Stimulated activated CD8-positive, alpha-beta memory T cell treated with anti-CD3 and anti-CD28 coated beads, Interleukin-4, amount 100 ng/mL, for 24 hours (primary cell): ENCODE results near the gene RAB4B.
"Not testable (repeated sequence)": the region's sequence is repeated elsewhere in the genome, so short reads cannot be mapped to it uniquely, and the experiment has no call there.

ENCODE experiments used
- DNase-seq: peaks from one replicate; pipeline ENCODE4 v3.0.0-alpha.2; 2020; ENCODE audit warnings: low read depth

The RAB4B gene

DNA sequence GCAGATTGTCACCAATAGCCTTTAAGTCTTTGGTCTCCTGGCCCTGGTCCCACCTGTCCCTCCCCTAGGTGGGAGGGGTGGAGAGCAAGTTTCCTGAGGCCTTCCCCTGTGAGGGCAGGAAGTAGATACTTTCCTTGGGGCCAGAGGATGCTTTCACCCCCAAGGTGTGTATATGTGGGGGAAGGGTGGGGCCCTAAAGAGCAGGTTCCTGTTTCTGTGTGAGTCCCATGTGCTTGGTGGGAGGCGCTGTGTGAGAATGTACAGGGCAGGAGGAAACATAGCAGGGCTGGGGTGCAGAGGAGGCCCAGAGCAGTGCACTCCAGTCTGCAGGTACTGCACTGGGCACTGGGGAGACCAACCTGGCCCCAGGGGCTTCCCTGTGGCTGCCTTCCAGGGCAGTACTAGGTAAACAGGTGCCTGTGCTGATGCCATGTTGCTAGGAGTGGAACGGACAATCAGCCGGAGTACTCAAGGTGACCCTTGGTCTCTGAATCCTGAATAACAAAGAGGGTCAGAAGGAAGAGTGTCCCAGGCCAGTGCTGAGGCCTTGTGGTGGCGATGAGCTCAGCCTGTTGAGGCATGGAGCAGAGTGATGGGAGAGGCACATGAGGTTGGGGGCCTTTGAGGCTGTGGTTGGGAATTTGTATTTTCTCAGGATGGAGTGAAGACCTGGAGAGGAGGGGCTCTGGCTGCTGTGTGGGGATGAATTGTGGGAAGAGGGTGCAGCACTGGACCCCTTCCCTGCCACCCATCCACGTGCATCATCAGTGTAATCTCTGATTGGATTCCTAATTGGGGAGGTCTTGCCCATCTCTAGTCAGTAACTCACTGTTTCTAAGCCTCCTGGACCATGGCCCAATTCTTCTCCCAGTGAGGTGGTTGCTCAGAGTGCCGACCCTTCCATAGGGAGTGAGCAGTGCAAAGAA lies 26.1 kb downstream of the RAB4B start:
- DNase-seq: no peak

DNA sequence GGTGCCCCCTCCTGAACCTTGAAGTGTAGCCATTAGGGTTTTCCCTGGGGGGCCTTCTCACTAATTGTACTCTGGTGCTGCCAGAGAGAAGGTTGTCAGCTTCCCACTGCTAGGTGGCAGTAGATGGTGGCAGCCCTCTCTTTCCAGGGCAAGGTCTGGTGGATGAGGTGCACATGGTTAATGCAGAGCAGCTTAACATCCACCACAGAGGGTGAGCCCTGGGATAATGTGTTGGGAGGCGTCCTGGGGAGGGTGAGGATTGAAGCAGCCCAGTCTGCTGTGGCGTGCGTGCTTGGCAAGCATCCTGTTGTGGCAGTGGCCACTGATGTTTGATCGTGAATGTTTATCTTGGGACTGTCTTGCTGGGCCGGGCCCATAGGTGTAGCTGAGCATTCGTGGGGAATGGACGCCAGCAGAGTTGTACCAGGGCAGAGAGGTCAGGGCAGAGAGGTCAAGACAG lies 26.8 kb downstream of the RAB4B start:
- DNase-seq: no peak

DNA sequence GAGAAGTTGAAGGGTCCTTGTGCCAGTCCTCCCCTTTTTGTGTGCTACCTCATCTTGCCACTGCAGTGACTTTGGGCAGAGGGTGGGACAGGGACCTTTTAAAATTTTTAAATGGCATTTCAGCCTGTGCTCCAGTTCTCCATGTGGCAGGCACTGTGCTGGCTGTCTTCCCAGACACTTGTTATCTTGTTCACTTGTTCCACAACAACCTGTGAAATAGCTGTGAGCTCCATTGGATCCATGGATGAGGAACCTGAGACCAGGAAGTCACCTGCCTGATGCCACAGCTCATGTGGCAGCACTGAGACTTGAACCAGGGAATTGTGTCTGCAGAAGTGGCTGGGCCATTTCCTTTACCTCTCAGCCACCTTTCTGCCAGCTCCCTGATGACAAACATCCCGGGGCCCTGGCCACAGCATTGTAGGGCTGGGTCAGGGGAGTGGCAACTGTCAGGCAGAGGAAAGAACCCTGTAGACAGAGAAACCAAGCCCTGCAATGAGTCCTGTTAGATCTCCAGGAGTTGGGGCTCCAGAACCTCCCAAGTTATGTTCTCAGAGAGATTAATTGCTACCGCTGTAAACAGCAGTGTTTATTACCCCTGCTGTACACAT lies 27.3 kb downstream of the RAB4B start:
- DNase-seq: no peak

DNA sequence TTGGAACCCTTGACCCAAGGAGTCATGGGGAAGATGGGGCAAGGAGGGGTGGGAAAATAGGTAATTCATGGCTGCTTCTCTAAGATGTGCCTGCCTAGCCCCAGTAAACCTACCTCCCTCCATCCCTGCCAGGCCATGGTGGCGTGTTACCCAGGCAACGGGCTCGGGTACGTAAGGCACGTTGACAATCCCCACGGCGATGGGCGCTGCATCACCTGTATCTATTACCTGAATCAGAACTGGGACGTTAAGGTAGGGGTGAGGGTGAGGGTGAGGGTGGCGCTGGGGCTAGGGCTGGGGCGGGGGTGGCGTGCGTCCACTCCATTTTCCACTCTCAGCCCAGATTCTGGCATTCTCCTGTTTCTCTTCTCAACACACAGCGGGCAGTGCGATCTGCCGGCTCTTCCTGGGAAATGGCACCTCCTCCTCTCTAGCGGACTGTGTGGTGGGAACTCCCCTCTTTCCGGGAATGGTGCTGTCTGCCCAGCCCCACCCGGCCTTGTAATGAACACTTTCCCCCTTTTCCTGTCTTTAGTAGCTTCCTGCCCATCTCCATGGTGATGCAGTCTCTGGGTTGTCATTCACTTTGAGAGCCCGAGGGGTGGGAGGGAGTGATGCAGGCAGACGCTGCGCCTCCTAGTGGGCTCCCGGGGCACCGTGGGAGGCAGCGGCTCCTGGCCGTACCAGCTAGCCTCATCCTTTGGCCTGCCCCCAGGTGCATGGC lies 28.5 kb downstream of the RAB4B start:
- DNase-seq: peak; percentile 64

DNA sequence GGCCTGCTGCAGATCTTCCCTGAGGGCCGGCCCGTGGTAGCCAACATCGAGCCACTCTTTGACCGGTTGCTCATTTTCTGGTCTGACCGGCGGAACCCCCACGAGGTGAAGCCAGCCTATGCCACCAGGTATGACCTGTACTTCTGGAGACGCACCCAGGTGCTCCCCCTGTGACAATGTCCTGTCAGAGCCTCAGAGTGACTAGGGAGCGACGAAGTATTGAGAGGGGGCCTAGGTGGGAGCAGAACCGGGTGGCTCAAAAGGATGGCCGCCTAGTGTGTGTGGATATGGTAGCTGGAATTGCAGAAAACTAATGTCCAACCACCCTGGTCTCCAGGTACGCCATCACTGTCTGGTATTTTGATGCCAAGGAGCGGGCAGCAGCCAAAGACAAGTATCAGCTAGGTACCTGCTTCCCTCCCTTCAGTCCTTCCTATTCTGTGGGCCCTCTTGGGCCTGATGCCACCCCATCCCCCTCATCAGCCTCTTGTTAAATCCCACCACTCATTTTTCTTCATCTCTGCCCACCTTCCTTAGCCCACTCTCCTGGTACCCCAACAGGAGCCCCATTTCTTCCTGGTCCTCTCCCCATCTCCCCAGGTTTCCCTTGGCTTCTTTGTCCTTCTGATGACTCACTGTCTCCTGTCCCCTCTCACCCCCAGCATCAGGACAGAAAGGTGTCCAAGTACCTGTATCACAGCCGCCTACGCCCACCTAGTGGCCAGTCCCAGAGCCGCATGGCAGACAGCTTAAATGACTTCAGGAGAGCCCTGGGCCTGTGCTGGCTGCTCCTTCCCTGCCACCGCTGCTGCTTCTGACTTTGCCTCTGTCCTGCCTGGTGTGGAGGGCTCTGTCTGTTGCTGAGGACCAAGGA lies 29.3 kb downstream of the RAB4B start:
- DNase-seq: no peak

DNA sequence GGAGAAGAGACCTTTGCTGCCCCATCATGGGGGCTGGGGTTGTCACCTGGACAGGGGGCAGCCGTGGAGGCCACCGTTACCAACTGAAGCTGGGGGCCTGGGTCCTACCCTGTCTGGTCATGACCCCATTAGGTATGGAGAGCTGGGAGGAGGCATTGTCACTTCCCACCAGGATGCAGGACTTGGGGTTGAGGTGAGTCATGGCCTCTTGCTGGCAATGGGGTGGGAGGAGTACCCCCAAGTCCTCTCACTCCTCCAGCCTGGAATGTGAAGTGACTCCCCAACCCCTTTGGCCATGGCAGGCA lies 29.9 kb downstream of the RAB4B start:
- no peak for DNase-seq

DNA sequence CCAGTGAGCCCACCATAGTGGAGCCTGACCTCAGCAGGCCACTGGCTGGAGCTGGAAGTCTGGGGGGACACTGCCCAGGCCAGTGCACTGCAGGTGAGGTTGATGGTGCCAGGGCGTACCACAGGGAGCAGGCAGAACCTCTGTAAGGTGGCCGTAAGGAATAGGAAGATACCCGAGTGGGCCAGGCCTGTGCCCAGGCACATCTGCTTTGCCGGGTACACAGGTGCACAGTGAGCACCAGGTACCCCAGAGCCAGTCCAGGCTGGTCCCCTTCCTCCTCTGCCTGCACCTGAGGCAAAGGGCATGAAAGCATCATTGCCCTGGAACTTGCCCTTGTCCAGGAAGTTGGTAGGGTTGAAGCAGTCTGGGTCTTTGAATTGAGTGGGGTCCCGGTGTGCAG lies 30.4 kb downstream of the RAB4B start:
- no peak for DNase-seq

DNA sequence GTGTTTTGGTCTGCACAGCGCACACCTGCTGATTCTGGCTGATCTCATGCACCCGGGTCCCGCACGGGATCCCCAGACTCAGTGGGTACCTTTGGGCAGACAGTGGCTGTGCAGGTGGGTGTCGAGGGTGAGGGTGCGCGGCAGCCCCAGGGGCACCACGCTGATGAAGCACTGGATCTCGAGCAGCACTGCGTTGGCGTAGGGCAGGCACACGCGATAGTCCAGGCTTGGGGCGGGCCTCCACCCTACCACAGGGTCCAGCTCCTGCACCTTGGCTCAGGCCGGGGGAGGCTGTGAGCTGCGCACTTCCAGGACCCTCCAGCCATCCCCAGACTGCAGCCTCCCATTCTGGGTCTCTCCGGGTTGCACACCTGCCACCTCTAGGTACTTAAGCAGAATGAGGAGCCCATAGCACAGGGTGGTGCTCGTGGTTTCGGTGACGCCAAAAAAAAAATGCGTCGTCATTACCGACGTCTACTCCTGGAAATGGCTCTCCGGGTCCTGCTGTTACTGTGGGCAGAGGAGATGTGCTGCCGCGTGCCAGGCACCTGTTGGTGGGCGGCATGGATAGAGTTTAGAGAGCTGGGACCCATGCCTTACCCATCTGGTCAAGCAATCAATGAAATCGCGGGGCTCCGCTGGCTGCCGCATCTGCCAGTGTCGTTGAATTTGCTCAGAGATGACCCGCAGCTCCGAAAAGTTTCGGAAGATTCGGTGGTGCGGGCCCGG lies 31.5 kb downstream of the RAB4B start:
- DNase-seq: no peak

DNA sequence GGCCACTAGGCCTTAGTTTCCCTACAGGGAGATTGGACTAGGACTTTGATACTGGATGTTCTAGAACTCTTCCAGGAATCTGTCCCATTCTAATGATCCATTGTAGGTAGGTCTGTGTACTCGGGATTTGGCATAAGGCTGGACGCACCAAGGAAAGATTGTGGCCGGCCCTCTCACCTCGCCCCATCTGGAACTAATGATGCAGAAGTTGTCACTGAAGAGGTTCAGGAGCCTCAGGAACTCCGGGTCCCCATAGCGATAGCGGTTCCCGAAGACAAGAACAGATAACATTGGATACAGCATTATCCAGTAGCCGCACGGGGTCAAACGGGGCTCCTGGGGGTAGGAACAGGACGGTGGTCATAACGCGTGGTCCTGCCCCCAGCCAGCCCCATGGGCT lies 32.1 kb downstream of the RAB4B start:
- no peak for DNase-seq

DNA sequence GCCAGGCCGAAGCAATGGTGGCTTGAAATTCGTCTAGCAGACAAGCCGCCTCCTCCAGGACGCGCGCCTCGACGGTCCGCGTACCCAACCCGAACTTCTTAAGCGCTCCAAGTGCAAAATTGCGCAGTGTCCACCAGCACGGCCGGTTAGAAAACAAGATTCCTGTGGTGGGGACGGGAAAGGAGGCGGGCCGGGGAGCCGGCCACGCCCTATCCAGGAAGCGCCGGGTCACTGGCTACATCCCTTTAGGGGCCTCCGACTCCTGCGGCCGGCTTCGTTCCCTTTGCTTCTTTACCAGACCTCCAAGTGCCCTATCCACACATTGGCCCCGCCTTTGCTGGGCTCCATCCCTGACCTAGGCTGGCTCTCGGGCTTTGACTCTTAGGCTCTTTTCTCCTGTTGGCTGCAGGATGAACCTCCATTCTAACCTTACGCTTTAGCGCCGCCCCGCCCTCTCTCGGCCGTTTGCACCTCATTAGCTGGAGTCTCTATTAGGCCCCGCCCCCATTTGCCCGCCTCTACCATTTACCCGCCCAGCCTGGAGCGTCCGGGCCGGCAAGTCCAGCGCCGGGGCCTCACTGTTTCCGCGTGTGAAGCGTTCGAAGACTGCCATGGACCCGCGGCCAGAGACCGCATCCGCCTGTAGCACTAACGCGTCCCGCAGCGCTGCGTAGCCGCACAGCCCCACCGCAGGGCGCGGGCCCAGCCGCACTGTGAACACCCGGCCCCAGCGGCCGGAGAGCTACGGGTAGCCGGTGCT lies 32.8 kb downstream of the RAB4B start:
- DNase-seq: not testable (repeated sequence)

DNA sequence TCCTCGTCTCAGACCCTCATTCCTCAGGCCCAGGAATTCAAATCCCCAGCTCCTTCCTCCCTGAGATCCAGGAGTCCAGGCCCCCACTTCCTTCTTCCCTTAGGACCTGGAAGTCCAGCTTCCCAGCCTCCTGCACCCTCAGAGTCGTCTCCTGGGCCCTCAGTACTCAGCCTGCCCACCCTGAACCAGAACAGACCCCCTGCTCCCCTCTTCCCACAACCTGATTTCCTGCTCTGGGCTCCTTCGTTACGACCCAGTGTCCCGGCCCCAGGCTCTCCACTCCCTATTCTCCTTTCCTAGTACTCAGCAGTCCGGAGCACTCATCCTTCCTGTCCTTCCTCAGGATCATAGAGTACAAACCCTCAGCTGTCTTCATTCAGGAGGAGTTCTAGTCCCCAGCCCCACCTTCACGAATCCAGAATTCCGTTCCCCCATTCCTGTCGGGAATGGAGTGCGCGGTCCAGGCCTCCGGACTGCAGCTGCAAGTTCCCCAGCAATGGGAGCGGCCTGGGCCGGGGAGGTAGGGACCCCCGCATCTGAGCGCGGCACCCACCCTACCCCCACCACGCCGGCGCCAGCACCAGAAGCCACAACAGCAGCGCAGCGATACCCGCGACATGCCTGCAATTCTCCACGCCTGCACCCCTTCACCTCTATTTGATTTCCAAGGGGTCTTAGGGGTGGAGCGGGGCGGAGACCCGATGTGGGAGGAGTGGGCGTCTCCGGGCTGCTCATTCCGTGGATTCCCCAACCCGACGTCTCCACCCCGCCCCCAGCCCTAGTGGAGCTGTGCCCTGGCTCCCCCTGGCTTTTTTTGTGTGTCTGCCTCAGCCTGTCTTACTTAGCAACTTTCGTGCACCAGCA lies 33.7 kb downstream of the RAB4B start:
- DNase-seq: no peak

DNA sequence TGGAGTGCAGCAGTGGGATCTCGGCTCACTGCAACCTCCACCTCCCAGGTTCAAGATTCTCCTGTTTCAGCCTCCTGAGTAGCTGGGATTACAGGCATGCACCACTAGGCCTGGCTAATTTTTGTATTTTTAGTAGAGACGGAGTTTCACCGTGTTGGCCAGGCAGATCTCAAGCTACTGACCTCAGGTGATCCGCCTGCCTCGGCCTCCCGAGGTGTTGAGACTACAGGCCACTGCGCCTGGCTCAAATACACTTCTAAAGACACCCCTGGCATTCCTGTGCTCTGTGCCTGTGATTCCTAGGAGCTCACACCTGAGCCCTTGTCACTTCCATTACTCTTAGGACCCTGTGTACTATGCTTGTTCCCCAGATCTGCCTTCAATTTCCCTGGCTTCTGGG lies 34.5 kb downstream of the RAB4B start:
- not testable (repeated sequence) for DNase-seq

DNA sequence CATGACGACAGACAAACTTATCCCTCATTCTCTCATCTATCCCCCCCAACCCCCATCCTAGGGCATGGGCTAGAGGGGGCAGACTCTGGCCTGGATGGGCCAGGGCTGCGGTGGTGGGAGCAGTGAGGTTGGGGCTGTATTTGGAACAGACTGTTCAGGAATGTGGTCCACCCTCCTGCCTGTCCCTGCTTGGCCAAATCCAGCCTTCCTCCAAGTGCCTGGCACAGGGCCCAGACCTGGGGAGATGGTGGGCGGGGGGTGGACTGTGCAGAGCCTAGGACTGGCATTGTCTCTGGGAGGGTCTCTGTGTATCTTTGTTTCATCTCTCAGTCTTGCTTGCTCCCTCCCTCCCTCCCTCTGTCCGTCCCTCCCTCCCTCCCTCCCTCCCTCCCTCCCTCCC lies 35.1 kb downstream of the RAB4B start:
- no peak for DNase-seq

DNA sequence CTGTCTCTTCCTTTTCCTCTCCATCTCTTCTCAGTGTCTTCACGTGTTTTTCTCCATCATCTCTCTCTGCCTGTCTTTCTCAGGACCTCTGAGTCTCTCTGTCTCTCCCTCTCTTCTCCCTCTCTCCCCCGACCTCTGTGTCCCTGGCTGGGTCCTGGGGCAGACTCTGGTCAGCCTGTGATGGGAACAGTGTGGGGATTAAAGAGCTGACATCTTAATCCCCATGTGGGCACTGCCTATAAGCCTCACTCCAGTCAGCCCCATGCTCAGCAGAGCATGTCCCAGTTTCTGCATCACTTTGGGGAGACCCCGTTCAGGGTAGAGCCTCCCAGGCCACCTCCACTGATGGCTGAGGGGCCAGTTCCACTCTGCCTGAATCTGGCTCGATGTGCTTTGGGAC lies 37.2 kb downstream of the RAB4B start:
- DNase-seq: no peak

DNA sequence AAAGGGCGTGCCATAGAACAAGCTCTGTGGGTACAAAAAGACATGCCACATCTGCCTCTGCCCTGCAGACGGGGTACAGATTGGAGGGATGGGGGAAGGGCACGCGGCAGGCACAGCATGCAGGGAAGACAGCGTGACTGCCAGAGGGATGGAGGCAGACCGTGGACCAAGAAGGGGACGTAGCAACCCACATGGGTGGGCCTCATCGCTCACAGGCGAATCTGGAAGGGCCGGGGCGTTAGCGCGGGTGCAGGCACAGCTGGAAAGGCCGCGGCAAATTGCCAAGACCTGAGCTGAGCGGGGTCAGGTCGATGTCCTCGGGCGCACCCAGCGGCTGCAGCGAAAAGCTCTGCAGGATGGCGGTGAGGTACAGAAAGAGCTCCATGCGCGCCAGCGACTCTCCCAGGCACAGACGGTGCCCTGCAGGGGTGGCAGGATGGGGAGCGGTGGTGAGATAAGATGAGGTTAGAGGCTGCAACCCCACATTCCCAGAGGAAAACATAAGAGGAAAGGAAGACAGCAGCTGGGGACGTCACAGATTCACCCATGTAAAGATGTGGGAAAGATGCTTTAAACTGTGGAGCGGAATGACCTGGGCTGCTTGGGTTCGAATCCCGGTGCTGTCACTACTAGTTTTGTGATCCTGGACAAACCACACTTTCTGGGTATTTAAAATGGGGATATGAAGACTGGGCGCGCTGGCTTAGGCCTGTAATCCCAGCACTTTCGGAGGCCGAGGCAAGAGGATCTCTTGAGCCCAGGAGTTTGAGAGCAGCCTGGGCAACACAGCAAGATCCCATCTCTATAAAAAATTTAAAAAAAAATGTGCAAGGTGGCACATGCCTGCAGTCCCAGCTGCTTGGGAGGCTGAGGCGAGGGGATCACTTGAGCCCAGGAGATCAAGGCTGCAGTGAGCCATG lies 40.7 kb downstream of the RAB4B start:
- peak; percentile 65 for DNase-seq

DNA sequence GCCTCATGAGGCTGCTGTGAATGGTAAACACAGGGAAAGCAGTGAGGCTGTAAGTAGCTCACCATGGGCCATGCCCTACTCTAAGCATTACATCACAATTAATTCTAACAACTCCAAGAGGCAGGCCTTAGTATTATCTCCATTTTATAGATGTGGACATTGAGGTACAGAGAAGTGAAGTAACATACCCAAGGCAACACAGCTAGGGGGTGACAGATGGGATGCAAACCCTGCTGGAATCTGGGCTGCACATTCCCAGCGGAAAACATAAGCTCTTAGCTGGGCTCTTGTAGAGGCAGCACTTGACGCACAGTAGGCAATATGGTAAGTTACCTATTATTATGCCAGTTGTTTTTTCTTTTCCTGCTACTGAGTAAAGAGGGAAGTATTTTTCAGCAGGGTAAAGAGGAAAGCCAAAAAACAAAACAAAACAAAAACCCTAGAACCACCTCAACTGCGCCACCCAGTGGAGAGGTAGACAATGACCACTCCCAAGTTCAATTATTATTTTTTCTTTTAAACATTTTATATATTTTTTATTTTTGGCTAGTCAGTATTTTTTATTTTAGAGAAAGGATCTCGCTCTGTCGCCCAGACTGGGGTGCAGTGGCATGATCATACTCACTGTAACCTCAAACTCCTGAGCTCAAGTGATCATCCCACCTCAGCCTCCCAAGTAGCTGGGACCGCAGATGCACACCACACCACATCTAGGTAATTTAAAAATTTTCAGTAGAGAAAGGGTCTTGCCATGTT lies 41.6 kb downstream of the RAB4B start:
- DNase-seq: not testable (repeated sequence)

DNA sequence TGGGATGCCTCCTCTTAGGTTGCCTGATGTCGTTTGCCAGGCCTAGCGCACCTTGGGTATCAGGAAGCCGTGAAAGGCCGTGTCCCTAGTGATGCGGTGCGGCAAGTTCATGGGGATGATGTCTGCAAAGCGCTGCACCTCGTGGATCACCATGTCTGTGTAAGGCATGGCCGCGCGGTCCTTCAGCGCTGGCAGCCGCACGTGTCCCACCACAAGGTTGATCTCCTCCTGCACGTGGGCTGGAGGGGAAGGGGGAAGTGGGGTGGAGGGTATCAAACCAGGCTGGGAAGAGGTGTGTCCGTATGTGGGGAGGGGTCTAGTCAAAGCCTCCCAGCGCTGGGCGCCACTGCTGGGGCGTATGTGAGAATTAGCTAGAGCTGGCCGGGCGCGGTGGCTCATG lies 44.1 kb downstream of the RAB4B start:
- no peak for DNase-seq
